ENCODE measurements around the gene IQGAP2.

Gene IQGAP2

DNA sequence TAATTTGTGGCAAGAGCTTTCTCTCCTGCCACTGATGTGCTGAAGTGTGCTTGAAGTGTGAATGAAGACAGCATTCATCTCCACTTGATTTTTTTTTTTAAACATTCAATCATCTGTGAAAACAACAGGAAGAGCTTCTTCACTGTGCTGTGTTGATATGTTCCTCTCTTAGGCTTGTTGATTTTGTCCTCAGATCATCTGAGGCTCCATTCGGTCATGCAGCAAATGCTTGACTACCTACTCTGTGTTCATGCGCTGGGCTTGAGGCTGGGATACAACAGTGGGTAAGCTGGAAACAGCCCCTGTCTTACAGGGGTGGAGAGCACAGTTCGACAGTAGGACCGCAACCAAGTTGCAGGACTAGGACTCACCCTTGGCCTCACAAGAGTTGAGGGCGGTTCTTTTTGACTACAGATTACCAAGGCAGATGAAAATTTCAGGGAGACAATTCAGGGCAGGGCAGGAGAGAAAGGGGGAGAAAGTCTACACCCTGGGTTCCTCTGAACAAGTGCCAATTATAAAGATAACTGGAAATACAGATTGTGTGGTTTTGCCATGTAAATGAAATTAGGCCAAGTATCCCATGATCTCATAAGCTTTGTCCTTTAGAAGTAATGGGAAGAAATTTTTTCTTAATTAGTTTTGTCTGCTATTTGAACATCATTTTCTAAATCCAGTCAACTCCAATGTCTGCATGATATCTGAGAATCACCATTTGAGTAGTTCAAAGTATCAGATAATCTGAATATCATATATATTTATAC is 281.9 kb downstream of the IQGAP2 start:
- no peak for DNase-seq (ENCODE audit: low read depth in 1 of 2, low spot score in 1 of 2)

DNA sequence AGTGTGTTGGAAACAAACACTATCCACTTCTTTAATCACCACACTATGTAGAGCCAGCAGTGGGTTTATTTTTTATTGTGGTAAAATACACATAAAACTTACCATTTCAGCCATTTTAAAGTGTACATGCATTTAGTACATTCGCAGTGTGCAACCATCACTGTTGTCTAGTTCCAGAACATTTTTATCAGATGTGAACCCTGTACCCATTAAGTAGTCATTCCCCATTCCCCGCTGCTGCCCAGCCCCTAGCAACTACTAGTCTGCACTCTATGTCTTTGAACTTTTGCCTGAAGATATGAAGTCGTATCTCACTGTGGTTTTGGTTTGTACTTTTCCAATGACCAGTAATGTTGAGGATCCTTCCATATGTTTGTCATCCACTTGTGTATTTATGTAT is 282.6 kb downstream of the IQGAP2 start:
- DNase-seq (ENCODE audit: low read depth in 1 of 2, low spot score in 1 of 2): no peak

DNA sequence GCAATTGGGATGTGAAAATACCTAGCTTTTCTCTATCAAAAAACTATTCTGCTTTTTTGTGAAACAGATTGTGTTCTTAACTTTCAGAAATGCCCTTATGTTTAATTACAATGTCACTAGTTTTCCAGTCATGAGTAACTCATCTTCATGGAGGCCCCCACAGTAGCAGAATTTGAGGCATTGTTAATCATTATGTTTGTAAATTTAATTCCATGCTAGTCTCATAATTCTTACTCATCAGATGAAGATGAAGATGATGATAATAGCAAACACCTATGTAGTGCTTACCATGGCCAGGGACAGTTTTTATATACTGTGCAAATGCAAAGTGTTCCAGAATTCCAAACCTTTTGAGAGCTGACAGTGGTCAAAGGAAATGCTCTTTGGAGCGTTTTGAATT is 285.1 kb downstream of the IQGAP2 start:
- no peak for DNase-seq (ENCODE audit: low read depth in 1 of 2, low spot score in 1 of 2)

DNA sequence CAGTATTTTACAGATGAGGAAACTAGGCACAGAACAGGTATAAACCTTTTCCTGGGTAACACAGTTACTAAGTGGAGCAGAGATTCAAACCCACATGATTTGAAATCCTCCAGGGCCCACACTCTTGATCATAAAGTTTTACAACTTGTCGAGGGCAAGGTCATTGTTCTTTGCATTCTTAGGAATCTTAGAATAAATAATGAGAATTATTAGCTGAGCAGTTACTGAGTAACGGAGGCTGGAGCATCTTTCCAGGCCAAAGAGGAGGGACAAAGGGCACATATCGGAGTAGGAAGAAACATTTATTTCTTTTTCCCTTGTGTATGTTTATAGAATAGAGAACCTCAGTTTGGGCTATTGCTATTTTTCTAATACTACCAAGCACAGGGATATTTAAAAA is 285.8 kb downstream of the IQGAP2 start:
- DNase-seq (ENCODE audit: low read depth in 1 of 2, low spot score in 1 of 2): no peak

DNA sequence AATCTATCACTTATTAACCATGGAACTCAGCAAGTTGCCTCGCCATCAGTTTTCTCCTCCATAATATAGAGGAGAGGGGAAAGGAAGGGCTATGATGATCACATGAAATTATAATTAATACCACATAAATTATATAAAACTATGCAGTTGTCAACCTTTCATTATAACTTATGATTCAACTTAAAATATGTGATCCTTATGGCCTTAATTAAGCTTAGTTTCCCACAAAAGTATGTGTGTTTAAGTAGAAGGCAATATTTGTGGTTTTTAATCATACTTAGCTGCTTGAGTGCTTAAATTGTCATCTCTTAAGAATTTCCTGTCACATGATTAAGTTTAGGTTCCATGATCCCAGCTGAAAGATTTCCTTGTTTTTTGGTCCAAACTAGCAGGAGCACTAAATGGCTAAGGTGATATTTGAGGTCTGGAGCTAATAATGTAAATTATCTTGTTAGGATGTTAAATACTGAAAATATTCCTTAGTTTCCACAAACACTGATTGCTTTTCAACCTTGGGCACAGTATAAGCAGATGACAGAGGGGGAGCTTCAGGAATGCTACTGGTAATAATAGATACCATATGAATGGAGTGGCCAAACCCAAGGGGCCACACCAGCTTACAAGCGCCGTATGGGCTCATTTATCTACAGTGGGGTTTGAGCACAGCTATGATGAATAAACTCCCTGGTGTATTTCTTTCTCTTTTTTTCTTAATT is 286.4 kb downstream of the IQGAP2 start:
- DNase-seq (ENCODE audit: low read depth in 1 of 2, low spot score in 1 of 2): no peak

DNA sequence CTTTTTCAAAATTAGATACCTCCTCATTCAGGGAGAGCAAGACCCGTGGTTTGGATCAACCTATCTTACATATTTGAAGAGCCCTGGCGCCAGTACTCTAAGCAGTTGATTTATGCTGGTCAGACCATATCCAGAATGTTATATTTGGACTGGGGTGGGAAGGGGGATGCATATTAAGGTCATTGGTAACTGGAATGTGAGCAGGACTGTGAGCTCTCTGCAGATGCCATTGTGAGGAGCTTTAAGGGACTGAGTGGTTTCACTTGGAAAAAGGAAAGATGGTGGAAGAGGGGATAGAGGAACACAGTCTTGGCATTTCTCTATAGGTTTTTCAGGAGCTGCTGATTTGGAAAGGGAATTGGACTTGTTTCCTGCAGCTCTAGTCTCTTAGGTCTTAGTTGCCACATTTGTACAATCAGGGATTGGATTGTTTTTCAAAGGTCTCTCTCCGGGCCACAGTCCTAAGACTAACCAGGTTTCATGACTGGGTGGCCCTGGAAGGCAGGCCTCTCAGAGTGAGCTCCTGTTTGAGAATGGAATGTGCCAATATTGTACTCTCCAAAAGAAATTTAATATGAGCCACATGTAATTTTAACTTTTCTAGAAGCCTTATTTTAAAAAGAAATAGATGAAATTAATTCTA is 287.1 kb downstream of the IQGAP2 start:
- DNase-seq (ENCODE audit: low read depth in 1 of 2, low spot score in 1 of 2): no peak

DNA sequence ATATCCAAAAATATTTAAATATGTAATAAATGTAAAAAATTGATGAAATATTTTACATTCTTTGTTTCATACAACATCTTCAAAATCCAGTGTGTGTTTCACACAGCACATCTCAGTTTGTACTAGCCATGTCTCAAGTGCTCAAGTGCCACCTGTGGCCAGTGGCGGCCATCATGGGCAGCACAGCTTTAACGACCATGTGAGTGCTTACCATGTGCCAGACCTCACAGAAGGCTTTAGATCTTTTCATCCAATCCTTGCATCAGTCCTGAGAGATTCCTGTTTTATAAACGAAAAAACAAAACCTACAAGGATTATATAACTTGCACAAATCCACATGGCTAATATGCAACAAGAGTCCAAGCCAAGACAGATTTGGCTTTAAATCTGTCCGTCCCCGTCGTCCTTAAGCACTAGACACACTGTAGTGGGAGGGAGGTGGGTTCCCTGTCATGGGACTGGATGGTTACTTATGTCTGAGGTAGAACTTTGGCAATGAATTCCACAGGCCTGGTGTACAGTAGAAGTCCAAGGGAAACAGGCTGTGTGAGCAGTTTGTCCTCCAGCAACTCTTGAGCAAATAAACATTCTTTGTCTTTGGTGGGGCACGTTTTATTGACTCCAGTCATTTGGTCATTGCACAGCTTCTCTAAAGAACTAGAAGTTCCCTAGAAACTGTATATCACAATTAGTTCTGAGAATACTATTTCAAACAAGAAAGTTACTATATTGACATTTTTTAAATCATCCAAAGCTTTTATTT is 287.8 kb downstream of the IQGAP2 start:
- no peak for DNase-seq (ENCODE audit: low read depth in 1 of 2, low spot score in 1 of 2)

DNA sequence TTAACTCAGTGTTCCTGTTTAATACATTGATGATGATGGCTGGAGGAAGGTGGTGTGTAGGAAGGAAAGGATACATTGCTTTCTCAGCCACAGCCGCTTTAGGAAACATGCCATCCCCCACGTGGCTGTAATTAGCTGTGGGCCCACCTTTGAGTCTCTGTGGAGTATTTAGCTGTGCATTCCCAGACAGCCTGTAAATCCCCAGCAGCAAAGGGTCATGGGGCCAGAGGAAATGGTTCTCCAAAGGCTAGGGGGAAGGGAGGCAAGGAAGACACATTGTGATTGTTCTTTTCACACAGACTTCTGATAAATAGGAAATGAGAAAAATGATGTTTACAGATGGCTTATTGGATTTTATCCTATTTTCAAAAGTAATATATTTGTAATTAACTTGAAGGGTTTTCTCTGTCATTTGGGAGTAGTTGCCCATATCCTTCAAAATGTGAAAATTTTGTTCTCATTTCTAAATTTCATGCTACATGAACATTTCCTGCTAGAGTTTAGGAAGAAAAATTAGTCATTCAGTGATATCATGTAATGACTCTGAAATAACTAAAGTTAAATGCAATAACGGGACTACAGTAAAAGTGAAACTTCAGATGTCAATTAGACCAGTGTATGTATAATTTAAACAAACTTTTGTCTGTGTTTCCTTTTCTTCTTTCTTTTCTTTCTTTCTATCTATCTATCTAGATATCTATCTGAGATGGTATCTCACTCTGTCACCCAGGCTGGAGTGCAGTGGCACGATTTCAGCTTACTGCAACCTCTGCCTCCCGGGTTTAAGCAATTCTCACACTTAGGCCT is 288.6 kb downstream of the IQGAP2 start:
- no peak for DNase-seq (ENCODE audit: low read depth in 1 of 2, low spot score in 1 of 2)

DNA sequence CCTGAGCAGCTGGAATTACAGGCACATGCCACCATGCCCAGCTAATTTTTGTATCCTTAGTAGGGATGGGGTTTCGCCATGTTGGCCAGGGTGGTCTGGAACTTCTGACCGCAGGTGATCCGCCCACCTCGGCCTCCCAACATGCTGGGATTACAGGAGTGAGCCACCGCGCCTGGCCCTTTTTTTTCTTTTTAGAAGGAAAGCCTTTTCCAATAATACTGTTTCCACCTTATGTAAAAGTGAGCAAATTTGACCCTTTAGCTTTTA is 289.1 kb downstream of the IQGAP2 start:
- no peak for DNase-seq (ENCODE audit: low read depth in 1 of 2, low spot score in 1 of 2)

DNA sequence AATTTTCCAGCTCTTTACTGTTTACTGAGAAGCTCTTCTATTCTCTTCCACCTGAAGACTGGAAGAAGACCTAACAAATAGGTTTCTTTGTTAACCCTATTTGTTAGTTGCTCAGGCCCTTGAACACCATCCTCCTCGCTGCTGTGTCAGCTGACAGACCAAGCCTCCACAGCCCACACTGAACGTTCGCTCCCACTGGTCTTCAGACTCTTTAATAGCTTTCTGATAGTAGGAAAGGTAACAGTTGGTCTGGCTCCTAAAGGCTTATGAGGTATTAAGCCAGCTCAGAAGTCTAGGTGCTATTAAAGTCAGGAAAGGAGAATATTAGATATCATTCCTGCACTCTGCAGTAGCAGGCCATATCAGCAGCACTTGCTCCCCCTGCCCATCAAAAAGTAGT is 289.6 kb downstream of the IQGAP2 start:
- DNase-seq (ENCODE audit: low read depth in 1 of 2, low spot score in 1 of 2): no peak

DNA sequence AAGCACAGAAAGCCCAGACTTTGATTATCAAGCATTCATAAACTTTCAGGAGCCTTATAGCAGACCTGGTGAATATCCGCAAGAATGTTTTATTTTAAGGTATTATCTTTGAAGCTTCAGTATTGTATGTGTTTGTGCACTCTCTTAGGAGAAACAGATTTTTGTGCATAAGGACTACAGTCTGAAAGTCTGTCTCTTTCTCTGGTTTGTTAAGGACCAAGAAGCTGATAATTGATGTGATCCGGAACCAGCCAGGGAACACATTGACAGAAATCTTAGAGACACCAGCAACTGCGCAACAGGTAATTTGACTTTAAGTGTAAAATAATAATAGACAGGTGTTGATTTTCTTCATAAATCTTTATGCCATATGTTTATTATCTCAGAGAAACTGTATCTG is 290.1 kb downstream of the IQGAP2 start:
- no peak for DNase-seq (ENCODE audit: low read depth in 1 of 2, low spot score in 1 of 2)

DNA sequence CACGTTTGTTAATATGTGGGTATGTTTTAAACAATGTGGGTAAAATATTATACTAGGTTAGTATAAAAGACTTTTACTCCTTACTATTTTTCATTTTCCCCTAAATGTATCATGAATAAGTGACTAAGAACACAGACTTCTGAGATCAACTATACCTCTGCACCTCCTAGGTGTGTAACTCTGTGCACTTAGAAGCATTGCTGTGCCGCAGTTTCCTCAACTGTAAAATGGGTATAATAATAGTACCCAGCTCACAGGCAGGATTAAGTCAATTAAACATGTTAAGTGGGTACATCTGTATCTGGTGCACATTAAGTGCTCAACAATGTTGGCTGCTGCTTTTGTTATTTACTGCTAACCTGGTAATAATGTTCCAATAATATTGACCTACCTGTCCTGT is 291.2 kb downstream of the IQGAP2 start:
- DNase-seq (ENCODE audit: low read depth in 1 of 2, low spot score in 1 of 2): no peak

DNA sequence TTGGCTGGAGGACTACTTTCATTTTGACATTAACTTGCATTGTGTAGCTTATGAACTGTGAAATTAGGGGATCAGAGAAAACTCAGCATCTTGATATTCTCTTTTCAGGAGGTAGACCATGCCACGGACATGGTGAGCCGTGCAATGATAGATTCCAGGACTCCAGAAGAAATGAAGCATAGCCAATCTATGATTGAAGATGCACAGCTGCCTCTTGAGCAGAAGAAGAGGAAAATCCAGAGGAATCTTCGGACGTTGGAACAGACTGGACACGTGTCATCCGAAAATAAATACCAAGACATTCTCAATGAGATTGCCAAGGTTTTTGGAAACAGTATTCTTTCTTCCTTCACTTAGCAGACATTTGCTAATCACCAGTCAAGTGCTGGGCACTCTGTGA is 292.3 kb downstream of the IQGAP2 start:
- DNase-seq (ENCODE audit: low read depth in 1 of 2, low spot score in 1 of 2): no peak

DNA sequence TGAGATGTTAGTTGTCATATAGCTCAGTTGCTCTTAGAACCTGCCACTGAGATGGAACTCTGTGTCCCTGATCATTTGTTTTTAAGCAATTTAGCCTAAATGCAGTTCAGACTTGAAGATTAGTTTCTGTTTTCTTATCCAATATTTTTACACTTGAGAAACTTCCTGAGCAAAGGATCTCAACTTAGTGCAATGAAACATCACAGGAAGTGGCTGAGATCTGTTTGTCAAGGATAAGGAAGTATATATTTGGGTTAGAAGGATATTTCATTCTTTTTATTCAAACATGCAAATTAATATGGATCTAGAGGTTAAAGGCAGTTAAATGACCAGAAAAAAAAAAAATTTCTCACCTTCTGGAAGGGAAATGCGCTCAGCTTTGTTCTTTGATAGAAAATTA is 293.2 kb downstream of the IQGAP2 start:
- DNase-seq (ENCODE audit: low read depth in 1 of 2, low spot score in 1 of 2): no peak

DNA sequence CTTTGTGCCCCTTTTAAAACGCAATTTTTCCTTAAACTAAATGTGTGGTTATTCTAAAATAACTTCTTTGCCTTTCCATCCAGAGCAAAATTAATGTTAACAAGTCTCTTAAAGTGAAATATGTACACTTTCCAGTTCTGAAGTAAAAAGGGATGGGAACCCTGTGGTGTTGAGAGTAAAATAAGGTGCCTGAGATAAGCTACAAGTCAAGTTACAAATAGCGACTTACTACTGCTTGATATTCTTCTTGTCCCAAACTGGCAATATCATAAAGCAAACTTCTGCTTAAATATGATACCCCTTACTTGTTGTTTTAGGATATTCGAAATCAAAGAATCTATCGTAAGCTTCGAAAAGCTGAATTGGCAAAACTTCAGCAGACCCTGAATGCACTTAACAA is 294.6 kb downstream of the IQGAP2 start:
- DNase-seq (ENCODE audit: low read depth in 1 of 2, low spot score in 1 of 2): no peak

DNA sequence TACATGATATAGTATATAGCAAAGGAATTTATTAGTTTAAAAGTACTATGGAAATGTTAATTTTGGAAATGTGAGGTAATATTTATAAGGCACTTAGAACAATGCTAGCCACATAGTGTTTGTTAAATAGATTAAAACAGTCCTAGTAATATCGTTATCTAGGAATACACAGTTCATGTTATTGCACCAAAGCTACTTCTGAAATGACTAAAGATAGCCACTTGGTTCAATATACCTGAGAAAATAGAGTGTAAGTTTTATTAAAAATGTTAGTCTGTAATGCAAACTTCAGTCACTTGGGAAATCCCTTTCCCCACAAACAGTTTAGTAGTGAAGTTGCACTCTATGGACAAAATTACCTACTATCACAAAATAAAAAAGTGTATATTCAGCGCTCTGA is 297.5 kb downstream of the IQGAP2 start:
- no peak for DNase-seq (ENCODE audit: low read depth in 1 of 2, low spot score in 1 of 2)

DNA sequence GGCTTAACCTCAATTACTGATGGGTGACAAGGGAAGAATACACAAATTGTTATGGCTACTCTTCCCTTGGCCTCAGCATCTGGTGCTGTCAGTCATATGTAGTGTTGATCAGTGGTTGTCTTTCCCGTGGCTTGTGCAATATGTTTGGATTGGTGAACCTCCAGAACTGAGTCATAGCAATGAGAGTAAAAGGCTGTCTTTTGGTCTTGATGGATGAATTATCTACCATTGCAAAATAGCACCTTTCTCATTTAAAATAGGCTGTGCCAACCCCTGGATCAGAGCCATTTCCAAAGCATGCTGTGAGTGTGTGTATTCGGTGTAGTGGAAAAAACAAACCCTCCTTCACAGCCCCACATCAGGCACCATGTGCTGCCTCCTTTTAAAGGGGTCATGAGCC is 298.2 kb downstream of the IQGAP2 start:
- DNase-seq (ENCODE audit: low read depth in 1 of 2, low spot score in 1 of 2): no peak

DNA sequence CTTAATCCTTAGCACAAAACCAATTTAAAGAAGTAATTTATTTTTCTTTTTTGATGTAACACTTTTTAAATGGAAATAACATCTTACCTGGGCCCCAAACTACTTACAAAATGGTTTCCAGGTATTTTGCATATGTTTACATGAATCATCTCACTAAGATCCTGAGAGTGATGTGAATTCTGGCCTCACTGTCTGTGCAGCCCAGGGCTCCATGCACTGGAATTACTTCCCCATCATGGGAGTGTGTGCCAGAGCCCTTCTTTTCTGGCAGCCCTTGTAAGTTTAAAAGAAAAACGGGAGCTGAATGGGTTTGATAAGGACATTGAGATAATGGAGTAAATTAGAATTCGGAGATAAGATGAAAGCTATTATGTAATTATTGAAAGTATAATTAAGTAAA is 300.6 kb downstream of the IQGAP2 start:
- no peak for DNase-seq (ENCODE audit: low read depth in 1 of 2, low spot score in 1 of 2)

DNA sequence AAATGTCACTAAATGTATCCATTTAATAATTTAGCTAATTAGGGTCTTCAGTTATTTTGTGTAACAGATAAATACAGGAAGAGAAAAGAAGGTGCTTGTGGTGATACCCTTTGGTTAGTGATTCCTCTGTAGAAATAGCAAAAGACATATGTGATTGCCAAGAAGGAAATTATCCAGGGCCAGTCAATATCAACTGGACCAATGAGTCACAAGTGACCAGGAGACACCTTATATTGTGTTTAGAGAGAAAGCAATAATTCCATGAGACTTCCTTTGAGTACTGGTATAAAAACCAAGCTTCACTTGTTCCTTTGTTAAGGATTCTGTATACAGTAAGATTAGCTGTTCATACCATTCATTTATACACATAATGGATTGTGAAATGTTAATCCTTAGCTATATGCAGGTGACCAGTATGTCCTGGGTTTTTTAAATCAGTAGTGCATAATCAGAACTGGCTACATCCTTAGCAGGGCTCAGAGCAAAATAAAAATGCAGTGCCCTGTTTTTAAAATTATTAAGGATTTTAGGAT is 301.1 kb downstream of the IQGAP2 start:
- DNase-seq (ENCODE audit: low read depth in 1 of 2, low spot score in 1 of 2): no peak

DNA sequence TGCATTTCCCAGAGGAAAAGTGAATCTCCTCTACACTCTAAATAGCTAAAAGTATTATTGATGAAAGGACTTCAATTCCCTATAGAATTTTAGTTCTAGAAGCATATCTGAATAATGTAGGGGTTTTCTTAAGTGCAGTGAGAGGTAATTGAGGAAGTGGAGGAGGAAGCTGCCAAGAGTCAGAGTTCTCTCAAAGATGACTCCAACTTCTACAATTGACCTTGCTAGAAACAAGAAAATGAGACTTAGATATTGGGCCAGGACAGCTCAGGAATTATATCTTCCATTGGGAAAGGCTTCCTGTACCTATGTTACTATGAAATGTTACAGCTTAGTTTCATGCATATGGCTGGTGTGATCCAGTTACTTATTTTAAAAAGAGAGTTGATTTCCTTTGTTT is 302.5 kb downstream of the IQGAP2 start:
- DNase-seq (ENCODE audit: low read depth in 1 of 2, low spot score in 1 of 2): no peak

DNA sequence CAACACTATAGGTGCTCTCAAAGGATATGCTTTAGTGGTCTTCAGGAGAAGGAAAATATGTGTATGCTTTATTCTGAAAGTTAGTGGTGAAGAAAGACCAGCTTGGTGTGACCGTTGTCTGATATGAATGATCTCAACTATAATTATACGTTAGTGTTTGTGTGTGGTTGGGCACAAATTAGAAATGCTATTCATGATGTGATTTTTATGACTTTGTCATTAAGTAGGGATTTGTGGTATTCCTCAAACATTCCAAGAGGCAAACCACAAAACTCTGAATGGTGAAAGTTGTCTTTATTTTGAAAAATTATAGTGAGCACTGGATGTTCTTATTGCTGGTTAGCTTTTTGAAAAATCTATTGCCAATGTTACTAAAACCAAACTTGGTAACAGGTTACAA is 306.7 kb downstream of the IQGAP2 start:
- no peak for DNase-seq (ENCODE audit: low read depth in 1 of 2, low spot score in 1 of 2)
